ENCODE measurements around the gene CAPN8.

CAPN8 gene

GRCh38 chr1:223712194-223712849, 46.8 kb upstream of the CAPN8 start, which contains the start of gene CAPN2:
Gene CAPN2 (plus strand): TSS chr1:223712539. CDS start chr1:223712641, 102 bp downstream.
- peak; percentile 75 to 92 for DNase-seq
- no peaks in the 10 kb centered on the region for H3K27me3 ChIP-seq
- H3K36me3 ChIP-seq = peaks cover 0 to 3% (median 2%) of the 10 kb centered on the region in 3 donors
- peak; percentile 81 to 89 for TF ChIP-seq CTCF (IDR thresholded peaks at IDR 0.05)
- peaks cover 0 to 67% (median 53%) of the 10 kb centered on the region in 4 donors for H3K4me1 ChIP-seq
- H3K9me3 ChIP-seq = no peaks in the 10 kb centered on the region
- H3K27ac ChIP-seq = peak within 1 kb of the TSS; percentile 85 to 90
- intact Hi-C loops (cut with DNase I; ENCODE audit: low total_unique reads) = loop anchor here (2.0 kb wide), 1 partner anchor 36 kb away; no protein-coding TSS in a partner anchor
- H3K4me3 ChIP-seq = peak within 1 kb of the TSS; percentile 66 to 71

- no peak for DNase-seq
- no peaks in the 10 kb centered on the region for H3K27me3 ChIP-seq
- intact Hi-C loops (cut with DNase I; ENCODE audit: low total_unique reads) = loop anchor here (2.0 kb wide), 1 partner anchor 37 kb away; no protein-coding TSS in a partner anchor
- H3K4me3 ChIP-seq = peak overlapping the region; percentile 66 to 71
- H3K27ac ChIP-seq = peak overlapping the region; percentile 85 to 90
- H3K36me3 ChIP-seq = no peaks in the 10 kb centered on the region
- no peak for TF ChIP-seq CTCF (IDR thresholded peaks at IDR 0.05)
- H3K4me1 ChIP-seq = peaks cover 0 to 67% (median 55%) of the 10 kb centered on the region in 4 donors
- no peaks in the 10 kb centered on the region for H3K9me3 ChIP-seq
These were observed 46.3 kb upstream of the CAPN8 start for GRCh38 chr1:223711747-223712193.

GRCh38 chr1:223711173-223711572, 45.7 kb upstream of the CAPN8 start:
- H3K36me3 ChIP-seq = no peaks in the 10 kb centered on the region
- H3K4me3 ChIP-seq = no peak overlapping the region
- H3K4me1 ChIP-seq = peaks cover 0 to 67% (median 54%) of the 10 kb centered on the region in 4 donors
- no peaks in the 10 kb centered on the region for H3K9me3 ChIP-seq
- H3K27me3 ChIP-seq = no peaks in the 10 kb centered on the region
- TF ChIP-seq CTCF (IDR thresholded peaks at IDR 0.05) = no peak
- intact Hi-C loops (cut with DNase I; ENCODE audit: low total_unique reads) = no loop called here
- DNase-seq = no peak
- H3K27ac ChIP-seq = peak overlapping the region; percentile 85 to 90

- Histone ChIP-seq H3K4me3 (no peak overlapping the region), H3K9me3 (no peaks in the 10 kb centered on the region), H3K27me3 (no peaks in the 10 kb centered on the region), H3K36me3 (no peaks in the 10 kb centered on the region), H3K27ac (peak overlapping the region in 1 of 2 donors; percentile 85), H3K4me1 (peaks cover 0 to 67% (median 53%) of the 10 kb centered on the region in 4 donors)
- no peak for DNase-seq
- no peak for TF ChIP-seq CTCF (IDR thresholded peaks at IDR 0.05)
- intact Hi-C loops (cut with DNase I; ENCODE audit: low total_unique reads) = no loop called here
These were observed 45.0 kb upstream of the CAPN8 start for GRCh38 chr1:223710179-223711133.

GRCh38 chr1:223709598-223709997, 44.1 kb upstream of the CAPN8 start:
- peak in 1 of 2 experiments; percentile 36 for TF ChIP-seq CTCF (IDR thresholded peaks at IDR 0.05)
- H3K4me3 ChIP-seq = no peak overlapping the region
- no peaks in the 10 kb centered on the region for H3K27me3 ChIP-seq
- H3K36me3 ChIP-seq = no peaks in the 10 kb centered on the region
- no peak for DNase-seq
- peaks cover 0 to 67% (median 54%) of the 10 kb centered on the region in 4 donors for H3K4me1 ChIP-seq
- H3K27ac ChIP-seq = peak overlapping the region; percentile 59 to 89
- intact Hi-C loops (cut with DNase I; ENCODE audit: low total_unique reads) = no loop called here
- H3K9me3 ChIP-seq = no peaks in the 10 kb centered on the region

Data from tibial artery (tissue), 4 donors.